NCI-H146 (cell line): ENCODE results near the gene EPOP.

Experiments
- DNase-seq: peaks from one replicate; lab custom pipeline; 2025; lab: John Stamatoyannopoulos, UW

EPOP gene

DNA sequence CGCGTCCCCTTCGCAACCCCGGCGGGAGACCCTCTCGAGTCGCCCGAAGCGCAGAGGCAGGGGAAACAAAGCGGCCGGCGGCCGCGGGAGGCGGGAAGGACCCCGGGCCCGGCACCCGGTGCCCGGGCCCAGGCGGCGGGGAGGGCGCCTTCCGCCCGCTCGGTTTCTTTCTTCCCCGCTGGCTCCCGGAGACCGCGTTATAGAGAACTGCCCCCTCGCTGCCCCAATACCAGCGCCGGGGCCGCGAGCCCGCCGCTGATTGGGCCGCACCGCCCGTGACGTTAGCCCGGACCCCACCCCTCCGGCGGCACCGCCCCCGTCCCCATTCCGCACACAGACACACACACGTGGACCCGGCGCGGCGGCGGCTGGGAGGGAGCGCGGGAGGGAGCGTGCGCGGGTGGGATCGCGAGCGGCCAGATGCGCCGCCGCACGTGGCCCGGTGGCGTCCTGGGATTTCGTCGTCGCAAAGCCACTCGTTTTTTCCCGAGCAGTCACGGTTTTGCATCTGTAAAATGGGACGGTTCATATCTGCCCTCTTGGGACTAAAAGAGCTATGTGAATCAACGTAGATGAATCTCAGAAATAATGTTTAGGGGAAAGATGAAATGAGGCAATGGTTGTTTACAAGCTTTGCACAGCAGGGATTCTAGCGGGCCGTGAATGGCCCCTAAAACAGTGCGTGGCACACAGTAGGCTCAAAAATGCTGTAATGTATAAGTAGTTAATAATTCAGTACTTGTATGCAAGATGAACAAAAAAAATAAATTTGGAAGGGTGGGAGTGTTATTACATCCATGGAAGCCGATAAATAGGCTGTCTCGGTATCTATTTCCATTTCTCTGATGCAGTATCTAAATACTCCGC, at the start of gene EPOP:
Gene EPOP, minus strand, starts transcription at position 209 of the 867 bp plus-strand sequence. CDS start 462 bp downstream, outside the sequence.
- DNase-seq: peak; percentile 86

DNA sequence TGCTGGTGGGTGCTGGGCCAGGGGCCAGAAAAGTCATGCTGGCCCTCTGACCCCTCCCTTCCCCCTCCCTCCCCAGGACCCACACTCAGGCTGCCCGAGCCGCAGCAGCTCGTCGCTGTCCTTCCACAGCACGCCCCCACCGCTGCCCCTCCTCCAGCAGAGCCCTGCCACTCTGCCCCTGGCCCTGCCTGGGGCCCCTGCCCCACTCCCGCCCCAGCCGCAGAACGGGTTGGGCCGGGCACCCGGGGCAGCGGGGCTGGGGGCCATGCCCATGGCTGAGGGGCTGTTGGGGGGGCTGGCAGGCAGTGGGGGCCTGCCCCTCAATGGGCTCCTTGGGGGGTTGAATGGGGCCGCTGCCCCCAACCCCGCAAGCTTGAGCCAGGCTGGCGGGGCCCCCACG, 47.0 kb upstream of the EPOP start:
- no peak for DNase-seq

DNA sequence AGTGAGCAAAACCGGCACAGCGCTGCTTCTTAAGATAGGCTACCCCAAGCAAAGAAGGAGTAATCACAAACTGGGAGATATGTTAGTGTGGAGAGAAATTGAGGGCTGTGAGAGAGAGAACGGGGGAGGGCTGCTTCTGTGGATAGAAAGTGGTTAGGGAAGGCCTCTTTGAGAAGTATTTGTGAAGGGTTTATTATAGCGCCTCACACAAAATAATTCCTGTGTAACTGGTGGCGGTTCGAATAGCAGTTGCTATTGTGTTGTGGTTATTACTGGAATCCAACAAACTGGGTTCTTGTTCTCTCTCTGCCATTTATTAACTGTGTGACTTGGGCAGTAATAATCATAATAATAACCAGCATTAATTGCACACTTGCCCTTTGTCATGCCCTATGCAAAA, 46.2 kb upstream of the EPOP start:
- no peak for DNase-seq

DNA sequence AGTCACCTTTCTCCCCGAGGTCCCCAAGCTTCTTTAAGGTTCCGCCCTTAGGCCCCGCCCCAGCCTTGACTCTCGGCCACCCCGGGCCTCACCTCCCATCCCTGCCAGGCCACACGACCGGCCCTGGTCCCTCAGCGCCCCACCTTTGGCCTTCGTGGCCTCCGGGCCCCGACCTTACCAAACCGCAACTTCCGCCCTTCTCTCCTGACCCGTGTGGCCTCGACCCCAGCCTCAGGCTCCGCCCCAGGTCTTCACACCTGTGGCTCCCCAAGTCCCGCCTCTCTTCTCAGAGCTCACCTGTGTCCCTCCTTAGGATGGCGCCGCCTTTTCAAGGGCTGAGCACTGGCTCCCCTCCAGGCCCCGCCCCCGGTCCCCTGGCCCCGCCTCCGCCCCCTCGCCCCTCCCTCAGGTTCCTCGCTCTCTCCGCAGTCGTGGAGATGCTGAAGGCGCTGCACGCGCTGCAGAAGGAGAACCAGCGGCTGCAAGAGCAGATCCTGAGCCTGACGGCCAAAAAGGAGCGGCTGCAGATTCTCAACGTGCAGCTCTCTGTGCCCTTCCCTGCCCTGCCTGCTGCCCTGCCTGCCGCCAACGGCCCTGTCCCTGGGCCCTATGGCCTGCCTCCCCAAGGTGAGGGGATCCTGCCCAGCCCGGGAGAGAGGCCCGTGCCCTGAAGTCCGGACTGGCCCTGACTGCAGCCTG, 45.3 kb upstream of the EPOP start:
- DNase-seq: no peak

DNA sequence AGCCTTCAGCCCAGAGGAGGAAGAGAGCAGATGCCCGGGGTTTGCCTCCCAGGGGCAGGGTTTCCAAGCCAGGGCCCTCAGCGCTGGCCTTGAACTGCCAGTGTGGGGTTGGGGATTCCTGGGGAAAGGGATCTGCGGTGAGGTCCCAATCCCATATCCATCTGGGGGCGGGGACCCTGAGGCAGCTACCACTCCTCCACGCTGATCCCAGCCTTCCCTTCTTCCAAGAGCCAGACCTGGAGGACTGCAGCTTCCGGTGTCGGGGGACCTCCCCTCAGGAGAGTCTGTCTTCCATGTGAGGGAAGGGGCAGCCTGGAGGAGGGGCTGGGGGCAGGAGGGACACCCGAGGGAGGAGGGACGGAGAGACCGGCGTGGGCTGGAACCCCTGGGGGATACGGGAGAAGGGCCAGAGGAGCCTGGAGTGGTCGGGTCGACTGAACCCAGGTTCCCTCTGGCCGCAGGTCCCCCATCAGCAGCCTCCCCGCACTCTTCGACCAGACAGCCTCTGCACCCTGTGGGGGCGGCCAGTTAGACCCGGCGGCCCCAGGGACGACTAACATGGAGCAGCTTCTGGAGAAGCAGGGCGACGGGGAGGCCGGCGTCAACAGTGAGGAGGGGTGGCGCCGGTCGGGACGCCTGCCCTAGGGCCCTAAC, 44.7 kb upstream of the EPOP start:
- DNase-seq: no peak

DNA sequence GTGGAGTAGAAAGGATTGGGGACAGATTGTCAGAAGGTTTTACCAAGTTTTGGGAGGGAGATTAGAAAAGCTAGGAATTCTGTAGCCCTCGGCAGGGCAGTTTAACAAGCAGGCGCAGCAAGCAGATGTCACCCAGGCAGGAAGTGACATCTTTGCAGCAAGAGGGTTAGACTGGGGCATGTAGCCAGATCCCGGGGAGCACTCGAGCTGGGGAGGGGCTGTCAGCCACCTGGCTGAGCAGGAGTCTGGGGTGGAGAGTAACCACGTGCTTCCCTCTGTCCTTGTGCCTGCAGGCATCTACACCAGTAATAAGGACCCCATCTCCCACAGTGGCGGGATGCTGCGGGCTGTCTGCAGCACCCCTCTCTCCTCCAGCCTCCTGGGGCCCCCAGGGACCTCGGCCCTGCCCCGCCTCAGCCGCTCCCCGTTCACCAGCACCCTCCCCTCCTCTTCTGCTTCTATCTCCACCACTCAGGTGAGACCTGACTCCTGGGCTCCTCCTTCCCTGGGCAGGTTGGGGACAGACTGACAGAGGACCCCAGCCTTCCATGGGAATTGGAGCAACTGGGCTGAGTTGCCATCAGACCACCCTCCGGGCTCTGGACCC, 42.5 kb upstream of the EPOP start:
- DNase-seq: no peak

DNA sequence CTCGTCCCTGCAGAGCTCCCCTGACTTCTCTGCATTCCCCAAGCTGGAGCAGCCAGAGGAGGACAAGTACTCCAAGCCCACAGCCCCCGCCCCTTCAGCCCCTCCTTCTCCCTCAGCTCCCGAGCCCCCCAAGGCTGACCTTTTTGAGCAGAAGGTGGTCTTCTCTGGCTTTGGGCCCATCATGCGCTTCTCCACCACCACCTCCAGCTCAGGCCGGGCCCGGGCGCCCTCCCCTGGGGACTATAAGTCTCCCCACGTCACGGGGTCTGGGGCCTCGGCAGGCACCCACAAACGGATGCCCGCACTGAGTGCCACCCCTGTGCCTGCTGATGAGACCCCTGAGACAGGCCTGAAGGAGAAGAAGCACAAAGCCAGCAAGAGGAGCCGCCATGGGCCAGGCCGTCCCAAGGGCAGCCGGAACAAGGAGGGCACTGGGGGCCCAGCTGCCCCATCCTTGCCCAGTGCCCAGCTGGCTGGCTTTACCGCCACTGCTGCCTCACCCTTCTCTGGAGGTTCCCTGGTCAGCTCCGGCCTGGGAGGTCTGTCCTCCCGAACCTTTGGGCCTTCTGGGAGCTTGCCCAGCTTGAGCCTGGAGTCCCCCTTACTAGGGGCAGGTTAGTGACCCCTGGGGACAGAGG, 41.7 kb upstream of the EPOP start:
- no peak for DNase-seq

DNA sequence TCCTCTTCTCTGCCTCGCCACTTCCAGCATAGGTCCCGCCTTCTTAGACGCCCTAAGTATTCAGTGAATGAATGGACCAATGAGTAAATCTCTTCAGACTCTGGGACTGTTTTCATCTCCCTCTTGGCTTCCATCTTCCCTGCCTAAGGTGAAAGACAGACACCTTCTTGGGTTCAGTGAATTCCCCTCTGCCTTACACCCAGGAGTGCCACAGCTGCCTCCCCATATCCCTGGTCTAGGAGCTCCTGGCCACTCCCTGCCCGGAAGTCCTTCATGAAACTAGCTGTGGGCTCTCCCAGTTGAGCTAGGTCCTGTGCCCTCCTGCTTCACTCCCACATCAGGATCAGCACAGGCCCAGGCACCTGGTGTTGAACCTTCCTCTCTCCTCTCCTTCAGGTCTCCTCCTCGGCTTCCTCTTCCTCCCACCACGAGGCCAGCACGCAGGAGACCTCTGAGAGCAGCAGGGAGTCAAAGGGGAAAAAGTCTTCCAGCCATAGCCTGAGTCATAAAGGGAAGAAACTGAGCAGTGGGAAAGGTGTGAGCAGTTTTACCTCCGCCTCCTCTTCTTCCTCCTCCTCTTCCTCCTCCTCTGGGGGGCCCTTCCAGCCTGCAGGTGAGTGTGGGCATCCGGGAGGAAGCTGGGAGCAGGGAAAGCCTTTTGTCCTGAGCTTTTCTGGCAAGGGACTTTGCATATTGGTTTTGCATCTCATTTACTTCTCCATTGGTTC, 40.6 kb upstream of the EPOP start:
- no peak for DNase-seq

DNA sequence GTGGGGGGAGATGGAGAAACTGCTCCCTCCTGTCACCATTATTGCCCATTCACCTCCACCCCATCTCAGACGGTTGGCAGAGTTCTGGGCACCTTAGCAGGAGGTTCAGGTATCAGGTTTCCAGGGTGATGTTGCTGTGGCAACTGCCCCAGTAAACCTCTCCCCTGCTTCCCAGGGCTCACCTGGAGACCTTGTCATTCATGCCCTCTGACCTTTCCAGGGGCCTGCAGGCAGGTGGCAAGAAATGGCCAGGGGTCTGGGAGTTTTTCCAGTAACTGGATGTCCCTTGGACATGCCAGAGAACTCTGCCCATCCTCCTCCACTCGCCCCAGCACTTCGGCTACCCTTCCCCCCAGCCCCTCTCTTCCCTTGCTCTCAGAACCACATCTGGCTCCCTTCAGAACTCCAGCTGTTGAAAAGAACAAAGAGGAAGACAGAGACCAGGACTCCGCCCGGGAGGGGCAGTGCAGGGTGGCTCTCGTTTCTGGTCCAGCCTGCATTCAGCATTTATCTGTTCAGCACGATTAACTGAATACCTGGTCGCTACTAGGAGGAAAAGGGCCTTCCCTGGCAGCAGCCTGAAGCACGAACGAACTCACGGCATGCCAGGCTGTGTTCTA, 38.8 kb upstream of the EPOP start:
- DNase-seq: no peak

DNA sequence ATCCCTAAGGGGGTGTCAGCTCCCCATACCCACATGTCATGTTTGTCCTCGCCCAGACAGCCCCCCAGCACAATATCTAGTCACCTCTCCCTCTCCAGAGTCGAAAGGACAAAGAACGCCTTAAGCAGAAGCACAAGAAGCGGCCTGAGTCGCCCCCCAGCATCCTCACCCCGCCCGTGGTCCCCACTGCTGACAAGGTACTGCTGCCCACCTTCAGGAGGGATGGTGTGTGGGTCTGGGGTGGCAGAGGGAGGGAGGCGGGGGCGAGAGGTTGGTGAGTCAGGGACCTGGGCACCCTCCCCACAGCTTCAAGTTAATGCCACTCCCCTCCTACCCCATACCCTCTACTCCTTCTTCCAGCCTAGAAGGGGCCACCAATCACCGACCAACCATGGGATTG, 37.8 kb upstream of the EPOP start:
- DNase-seq: no peak

DNA sequence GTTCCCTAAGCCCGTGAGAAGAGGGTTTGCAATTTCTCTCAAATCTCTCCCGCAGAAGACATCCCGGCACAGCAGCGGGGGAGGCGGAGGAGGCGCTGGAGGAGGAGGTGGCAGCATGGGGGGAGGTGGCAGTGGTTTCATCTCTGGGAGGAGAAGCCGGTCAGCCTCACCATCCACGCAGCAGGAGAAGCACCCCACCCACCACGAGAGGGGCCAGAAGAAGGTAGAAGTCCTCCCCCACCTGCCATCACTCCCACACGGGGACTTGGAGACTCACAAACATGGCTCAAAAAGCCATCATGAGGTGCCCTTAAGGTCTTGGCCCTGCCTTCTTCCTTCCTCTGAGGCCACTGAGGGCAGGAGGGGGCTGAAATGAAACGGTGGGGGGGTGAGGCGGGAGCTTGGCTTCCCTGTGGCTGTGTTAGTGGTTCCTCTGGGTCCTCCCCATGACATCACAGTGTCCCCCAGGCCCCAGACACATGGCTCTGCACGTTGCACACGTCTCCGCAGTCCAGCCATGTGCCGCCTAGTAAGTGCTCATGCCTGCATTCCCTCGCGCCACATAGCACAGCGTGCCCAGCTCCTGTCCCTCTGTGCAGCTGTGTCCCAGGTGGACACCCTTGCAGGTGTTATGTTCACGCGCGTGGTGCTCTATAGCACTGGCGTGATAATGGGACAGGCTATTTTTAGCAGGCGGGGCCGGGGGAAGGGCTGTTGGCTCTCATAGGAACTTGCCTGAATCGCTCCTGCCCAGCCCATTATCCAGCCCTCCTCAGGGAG, 37.2 kb upstream of the EPOP start:
- no peak for DNase-seq

DNA sequence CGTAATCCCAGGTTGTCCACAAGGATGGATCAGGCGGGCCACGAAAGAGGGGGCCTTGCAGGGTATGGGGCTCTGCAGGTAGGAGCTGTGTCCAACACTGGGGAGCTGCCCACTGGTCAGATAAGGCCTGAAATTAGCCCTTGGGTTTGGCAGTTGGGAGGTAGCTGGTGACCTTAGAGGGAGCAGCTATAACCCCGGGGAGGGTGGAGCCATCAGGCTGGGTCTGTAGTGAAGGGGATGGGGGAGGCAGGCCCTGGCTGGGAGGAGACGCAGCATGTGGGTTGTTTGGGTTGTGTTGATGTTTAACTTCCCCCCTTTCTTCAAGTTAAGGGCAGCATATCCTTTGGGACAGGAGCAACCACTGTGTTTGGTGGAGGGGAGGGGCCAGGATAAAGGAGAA, 36.2 kb upstream of the EPOP start:
- DNase-seq: no peak

DNA sequence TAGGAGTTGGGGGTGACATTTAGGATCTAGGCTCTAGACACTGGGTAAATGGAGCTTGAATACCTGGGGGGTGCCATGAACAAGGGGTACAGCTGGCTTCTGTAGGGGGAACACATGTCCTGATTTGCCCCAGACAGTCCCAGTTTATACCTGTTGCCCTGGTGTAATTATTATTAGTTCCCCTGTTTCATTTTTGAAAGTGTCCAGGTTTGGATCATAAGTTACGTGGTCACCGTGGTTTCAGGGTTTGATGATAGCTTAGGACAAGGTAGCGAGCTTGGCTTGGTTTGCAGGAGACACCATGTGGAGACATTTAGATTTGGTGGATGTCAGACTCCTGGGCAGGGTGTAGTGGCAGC, 35.8 kb upstream of the EPOP start:
- DNase-seq: no peak

DNA sequence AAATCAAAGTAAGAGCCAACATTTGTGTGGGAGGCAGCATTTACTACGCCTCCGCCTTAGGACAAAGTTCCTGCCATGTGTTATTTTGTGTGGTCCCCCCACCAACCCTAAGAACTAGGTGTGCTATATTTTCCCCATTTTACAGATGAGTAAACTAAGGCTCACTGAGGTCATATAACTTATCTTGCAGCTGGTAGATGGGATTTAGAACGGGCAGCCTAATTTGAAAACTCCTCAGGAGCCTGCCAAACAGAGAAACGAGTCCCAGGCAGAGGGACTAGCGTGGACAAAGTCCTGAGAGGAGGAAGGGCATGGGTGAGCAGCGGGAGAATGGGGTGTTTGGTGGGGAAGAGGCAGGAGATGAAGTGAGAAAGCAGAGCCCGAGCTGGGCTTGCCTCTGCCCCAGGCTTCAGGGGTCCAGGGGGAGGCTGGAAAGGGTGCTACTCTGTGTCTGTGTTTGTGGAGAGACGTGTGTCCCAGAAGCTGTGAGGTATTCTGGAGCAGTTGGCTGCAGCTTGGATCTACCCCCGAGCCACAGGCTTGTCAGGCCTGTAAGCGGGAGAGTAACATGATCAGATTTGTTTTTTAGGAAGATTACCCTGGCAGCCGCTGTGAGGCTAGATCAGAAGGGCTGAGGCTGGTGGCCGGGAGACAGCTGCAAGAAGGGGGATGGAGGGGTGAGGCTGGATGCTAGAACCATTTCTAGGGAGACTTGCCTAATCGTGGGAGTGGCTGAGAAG, 35.3 kb upstream of the EPOP start:
- no peak for DNase-seq

DNA sequence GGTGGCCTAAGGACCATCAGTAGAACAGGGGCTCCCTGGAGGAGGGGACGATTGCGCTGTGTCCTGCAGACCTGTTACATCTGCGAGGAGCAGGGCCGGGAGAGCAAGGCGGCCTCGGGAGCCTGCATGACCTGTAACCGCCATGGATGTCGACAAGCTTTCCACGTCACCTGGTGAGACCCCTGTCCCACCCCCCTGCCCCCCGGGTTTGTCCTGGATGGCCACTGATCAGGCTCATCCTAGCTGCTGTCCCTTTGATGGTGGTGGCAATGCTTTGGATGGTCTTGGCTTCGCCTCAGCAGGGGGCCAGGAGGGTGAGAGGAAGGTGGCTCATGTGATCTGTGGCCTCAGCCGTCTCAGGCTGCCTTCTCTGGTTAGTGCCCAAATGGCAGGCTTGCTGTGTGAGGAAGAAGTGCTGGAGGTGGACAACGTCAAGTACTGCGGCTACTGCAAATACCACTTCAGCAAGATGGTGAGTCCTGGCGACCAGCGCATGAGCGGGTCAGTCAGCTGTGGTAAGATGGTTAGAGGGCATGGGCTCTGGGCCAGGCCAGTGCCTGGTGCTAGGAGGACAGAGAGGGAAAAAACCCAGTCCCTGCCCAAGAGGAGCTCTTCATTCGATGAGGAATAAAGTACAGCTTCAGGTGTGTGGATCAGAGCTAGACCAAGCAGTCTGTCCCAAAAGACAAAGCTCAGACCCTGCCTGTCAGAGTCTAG, 34.5 kb upstream of the EPOP start:
- DNase-seq: no peak

DNA sequence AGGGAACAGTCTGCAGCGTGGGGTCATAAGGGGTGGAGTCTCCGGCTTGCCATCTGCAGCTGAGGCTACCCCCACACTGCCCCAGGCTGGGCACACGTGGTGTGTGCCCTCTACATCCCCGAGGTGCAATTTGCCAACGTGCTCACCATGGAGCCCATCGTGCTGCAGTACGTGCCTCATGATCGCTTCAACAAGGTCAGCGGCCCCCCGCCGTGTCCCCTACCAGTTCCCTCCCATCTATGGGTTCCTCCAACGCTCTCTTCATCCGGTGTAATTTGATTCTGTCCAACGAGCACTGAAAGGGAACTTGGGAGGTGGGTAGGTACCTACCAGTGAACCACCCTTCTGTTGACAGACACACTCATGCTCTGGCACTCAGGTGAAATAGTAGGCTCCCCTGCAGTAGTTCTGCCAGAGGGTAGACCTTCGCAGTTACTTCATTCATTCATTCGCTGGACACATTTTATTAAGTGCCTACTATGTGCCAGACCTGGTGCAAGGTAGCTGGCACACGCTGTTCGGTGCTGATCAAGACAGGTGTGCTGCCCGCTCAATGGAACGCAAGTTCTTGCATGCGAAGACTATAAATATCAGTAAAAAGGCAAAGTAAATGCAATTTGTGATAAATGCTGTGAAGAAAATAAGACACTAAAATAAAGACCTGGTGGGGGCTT, 33.1 kb upstream of the EPOP start:
- no peak for DNase-seq

DNA sequence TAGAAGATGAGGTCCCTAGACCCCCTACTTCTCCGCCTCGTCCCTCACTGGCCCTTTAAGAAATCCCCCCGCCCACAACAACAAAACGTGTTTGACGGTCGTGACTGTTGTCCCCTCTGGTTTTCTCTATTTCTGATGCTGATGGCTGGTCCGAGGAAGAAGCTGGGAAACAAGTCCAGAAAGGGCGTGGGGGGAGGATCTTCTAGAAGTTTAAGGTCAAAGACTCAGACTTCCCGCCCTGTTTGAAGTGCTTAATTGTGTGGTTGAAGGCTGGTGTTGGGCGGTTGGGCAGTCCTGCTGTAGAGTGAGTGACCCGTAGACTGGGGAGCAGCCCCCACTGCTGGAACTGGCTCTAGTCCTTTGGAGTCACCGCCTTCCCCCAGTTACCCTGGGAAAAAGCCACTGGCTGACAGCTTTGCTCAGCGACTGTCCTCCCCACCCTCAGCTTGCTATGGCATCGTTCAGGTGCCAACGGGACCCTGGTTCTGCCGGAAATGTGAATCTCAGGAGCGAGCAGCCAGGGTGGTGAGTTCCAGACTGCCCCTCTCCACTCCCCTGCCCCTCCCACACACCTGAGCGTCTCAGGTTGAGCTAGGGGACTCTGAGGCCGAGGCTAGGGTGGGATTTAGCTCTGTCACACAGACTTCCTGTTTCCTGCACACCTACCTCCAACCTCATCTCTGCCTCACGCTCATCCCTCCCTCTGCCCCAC, 31.9 kb upstream of the EPOP start:
- no peak for DNase-seq
